Measurements from ENCODE around the gene UGT2B10.
"Not testable (repeated sequence)": the region's sequence is repeated elsewhere in the genome, so short reads cannot be mapped to it uniquely, and the experiment has no call there.

The UGT2B10 gene

DNA sequence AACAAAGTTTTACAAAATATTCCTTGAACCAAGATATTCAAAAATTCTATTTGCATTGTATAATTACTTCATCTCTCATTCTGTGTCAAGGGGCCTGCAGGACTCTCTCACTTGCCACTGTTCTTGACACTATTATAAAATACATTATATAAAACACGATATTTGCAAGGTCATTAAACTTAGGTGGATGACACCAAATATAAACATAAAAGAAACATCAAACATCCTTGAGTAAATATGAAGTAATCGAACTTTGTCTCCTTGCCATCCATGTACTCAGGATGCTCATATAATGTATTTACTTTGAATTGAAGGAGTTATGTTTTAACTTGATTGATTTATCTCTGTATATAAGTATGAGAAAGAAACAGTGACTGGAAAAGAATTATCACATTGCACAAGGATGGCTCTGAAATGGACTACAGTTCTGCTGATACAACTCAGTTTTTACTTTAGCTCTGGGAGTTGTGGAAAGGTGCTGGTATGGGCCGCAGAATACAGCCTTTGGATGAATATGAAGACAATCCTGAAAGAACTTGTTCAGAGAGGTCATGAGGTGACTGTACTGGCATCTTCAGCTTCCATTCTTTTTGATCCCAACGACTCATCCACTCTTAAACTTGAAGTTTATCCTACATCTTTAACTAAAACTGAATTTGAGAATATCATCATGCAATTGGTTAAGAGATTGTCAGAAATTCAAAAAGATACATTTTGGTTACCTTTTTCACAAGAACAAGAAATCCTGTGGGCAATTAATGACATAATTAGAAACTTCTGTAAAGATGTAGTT is at the start of gene UGT2B10:
Gene UGT2B10, plus strand, starts transcription at position 378 of the 793 bp plus-strand sequence. Its CDS starts 26 bp downstream, at position 404.
- DNase-seq (ENCODE audit: low read depth in 2 of 3, low spot score in 1 of 3), result not testable (repeated sequence)

GRCh38 chr4:68771836-68772235 is 44.0 kb upstream of the UGT2B10 start:
- DNase-seq (ENCODE audit: low read depth in 2 of 3, low spot score in 1 of 3), result not testable (repeated sequence)

DNA sequence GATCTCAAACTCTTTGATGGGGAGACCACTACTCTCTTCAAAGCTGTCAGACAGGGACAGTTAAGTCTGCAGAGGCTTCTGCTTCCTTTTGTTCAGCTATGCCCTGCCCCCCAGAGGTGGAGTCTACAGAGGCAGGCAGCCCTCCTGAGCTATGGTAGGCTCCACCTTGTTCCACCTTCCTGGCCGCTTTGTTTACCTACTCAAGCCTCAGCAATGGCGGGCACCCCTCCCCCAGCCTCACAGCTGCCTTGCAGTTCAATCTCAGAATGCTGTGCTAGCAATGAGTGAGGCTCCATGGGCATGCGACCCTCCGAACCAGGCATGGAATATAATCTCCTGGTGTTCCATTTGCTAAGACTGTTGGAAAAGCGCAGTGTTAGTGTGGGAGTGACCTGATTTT is 42.1 kb upstream of the UGT2B10 start:
- DNase-seq (ENCODE audit: low read depth in 2 of 3, low spot score in 1 of 3), result no peak

DNA sequence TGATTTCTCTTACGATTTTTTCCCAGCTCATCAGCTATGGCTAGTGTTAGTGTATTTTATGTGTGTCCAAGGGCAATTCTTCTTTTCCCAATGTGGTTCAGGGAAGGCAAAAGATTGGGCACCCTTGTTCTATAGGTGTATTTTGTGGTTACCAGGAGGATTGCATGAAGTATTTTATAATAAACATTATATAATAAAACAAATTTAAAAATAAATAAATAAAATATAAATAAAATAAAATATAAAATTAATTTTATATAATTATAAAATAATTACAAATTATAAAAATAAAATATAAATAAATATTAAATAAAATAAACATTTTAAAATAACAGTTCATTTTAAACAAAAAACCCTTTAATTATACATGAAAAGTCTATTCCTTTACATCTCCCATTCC is 35.6 kb upstream of the UGT2B10 start:
- DNase-seq (ENCODE audit: low read depth in 2 of 3, low spot score in 1 of 3), result no peak

- no peak for DNase-seq (ENCODE audit: low read depth in 2 of 3, low spot score in 1 of 3)
Observed at GRCh38 chr4:68797048-68797447, 18.7 kb upstream of the UGT2B10 start.

GRCh38 chr4:68797618-68798017 is 18.2 kb upstream of the UGT2B10 start:
- DNase-seq (ENCODE audit: low read depth in 2 of 3, low spot score in 1 of 3), result no peak

- DNase-seq (ENCODE audit: low read depth in 2 of 3, low spot score in 1 of 3), result no peak
Observed at GRCh38 chr4:68803013-68803412, 12.8 kb upstream of the UGT2B10 start.

DNA sequence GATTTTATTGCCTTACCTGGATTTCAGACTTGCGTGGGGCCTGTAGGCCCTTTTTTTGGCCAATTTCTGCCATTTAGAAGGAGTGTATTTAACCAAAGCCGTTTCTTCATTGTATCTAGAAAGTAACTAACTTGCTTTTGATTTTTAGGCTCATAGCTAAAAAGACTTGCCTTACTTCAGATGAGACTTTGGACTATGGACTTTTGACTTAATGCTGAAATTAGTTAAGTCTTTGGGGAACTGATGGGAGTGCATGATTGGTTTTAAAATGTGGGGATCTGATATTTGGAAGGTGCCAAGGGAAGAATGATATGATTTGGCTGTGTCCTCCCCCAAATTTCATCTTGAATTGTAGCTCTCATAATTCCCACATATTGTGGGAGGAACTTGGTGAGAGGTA is 7.7 kb upstream of the UGT2B10 start:
- no peak for DNase-seq (ENCODE audit: low read depth in 2 of 3, low spot score in 1 of 3)

DNA sequence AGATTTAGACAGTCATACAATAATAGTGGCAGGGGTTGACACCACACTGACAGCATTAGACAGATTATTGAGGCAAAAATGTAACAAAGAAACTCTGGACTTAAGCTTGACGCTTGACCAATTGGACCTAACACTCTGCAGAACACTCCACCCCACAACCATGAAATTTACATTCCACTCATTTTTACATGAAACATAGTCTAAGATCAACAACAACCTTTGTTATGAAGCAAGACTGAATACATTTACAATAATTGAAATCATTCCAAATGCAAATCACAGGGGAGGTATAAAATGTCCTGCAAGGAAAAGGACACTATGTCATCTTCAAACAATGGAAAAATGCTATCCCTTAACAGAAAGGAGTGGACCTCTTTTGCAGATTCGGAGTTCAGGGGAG is 4.9 kb upstream of the UGT2B10 start:
- no peak for DNase-seq (ENCODE audit: low read depth in 2 of 3, low spot score in 1 of 3)

GRCh38 chr4:68816410-68817265 is 844 bp downstream of the UGT2B10 start:
- not testable (repeated sequence) for DNase-seq (ENCODE audit: low read depth in 2 of 3, low spot score in 1 of 3)

DNA sequence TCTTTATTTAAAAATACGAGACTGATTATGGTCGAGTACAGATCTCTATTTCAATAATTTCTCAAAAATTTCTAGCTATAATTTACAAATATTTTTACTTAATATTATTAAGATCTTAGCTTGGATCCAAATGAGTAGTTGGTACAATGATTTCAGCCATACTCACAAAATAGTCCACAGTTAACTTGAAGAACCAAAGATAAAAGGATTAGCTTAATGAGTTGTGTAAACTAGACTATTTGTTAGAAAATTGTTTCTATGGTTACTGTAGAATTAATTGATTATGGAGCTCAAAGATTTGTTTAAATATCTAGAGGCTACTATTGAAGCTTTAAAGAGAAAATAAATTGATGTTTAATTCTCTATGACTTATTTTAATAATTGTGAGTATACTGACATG is 1.6 kb downstream of the UGT2B10 start:
- no peak for DNase-seq (ENCODE audit: low read depth in 2 of 3, low spot score in 1 of 3)

DNA sequence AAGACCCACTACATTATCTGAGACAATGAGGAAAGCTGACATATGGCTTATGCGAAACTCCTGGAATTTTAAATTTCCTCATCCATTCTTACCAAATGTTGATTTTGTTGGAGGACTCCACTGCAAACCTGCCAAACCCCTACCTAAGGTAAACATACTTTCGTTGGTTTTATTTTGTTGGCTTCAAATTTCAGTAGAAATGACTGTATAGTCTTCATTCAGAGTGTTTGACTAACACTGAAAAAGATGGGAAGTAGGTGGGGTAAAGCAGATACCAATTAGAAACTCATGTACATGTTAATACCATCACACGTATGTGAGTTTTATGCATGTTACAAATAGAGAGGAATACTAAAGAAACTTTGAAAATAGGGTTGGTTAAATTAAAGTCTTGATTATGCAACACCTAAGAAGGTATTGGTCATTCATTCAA is 2.3 kb downstream of the UGT2B10 start:
- DNase-seq (ENCODE audit: low read depth in 2 of 3, low spot score in 1 of 3), result not testable (repeated sequence)

- no peak for DNase-seq (ENCODE audit: low read depth in 2 of 3, low spot score in 1 of 3)
Observed at GRCh38 chr4:68831642-68832041, 15.8 kb downstream of the UGT2B10 start.

DNA sequence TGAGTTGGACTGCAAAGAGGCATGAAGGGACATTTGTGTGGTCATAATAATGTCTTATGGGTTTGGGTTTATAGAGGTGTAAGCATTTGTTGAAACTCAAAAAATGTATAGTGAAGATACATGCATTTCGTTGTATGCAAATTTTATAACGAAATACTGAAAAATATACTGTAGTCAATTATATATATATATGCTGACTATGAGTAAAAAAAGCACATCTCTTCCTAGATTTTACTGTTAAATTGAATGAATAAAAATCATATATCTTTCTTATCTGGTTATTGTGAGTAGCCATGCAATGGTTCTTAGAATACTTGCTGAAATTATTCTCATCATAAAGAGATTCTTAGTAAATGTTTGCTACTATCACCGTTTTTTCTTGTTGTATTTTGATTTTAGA is 34.5 kb downstream of the UGT2B10 start:
- no peak for DNase-seq (ENCODE audit: low read depth in 2 of 3, low spot score in 1 of 3)

GRCh38 chr4:68855771-68856170 is 40.0 kb downstream of the UGT2B10 start:
- DNase-seq (ENCODE audit: low read depth in 2 of 3, low spot score in 1 of 3), result no peak

DNA sequence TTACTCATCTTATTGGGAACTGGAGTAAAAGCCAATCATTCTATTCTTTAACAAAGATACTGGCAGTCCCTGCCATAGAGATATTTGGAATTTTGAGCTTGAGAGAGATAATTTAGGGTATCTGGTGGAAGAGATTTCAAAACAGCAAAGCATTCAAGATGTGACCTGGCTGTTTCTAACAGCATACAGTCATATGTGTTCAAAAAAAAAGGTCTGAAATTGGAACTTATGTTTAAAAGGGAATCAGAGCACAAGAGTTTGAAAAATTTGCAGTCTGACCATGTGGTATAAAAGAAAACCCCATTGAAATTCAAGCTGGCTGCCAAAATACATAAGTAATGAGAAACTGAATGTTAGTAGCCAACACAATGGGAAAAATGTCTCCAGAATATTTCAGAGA is 42.2 kb downstream of the UGT2B10 start:
- DNase-seq (ENCODE audit: low read depth in 2 of 3, low spot score in 1 of 3), result no peak

GRCh38 chr4:68859655-68860054 is 43.9 kb downstream of the UGT2B10 start:
- no peak for DNase-seq (ENCODE audit: low read depth in 2 of 3, low spot score in 1 of 3)

- DNase-seq (ENCODE audit: low read depth in 2 of 3, low spot score in 1 of 3), result no peak
Observed at GRCh38 chr4:68861057-68861456, 45.3 kb downstream of the UGT2B10 start.

GRCh38 chr4:68864438-68865187 is 48.8 kb downstream of the UGT2B10 start:
- DNase-seq (ENCODE audit: low read depth in 2 of 3, low spot score in 1 of 3), result no peak

- DNase-seq (ENCODE audit: low read depth in 2 of 3, low spot score in 1 of 3), result no peak
Observed at GRCh38 chr4:68865188-68865638, 49.4 kb downstream of the UGT2B10 start.

GRCh38 chr4:68865760-68866159 is 50.0 kb downstream of the UGT2B10 start:
- no peak for DNase-seq (ENCODE audit: low read depth in 2 of 3, low spot score in 1 of 3)

Measured in stimulated activated CD4-positive, alpha-beta T cell treated with anti-CD3 and anti-CD28 coated beads, Interleukin-12 subunit alpha, Interleukin-12 subunit beta, amount 100 ng/mL, for 48 hours (primary cell).